ENCODE results near the gene ADARB1. TPM values are rescaled to one million over a fixed set of nuclear protein-coding genes. Genes with fewer than 3 reads are reported as not detected.
"Not testable (repeated sequence)": the region's sequence is repeated elsewhere in the genome, so short reads cannot be mapped to it uniquely, and the experiment has no call there.

Gene ADARB1
- total RNA-seq, 1 donor from 2014 or later = 14.5 TPM

DNA sequence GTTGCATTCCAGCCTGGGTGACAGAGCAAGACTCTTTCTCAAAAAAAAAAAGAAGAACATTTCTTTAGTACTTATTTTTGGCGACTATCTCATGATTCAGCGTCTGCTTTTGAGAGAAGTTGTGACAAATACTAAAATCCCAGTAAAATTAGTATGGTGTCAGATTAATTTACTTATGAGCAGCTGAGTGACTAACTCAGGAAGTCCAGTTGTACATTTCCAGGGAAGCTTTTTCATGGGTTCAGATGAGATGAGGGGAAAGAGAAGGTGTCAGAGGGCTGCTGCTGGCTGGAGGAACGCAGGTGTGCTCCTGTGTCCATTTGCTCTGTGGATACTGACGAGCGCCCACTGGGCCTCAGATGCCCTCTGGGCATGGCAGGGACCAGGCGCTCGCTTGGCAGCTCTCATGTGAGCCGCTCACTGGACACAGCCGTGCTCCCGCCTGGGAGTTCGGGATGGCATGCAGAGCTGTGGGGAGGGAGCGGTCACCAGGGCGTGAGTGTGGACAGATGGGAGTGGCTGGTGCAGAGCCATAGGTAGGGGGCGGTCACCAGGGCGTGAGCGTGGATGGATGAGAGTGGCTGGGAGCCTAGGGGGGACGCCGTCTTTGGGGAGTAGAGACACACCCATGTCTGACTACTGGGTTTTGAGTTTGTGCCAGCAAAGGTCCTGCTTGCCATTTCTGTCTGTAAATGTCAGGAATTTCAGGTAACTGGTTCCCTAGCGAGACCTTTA lies 55.0 kb downstream of the ADARB1 start:
- peaks cover 5% of the 10 kb centered on the region for H3K27me3 Mint-ChIP-seq (ENCODE audit: unreplicated experiment)
- TF ChIP-seq, protein P1, sequence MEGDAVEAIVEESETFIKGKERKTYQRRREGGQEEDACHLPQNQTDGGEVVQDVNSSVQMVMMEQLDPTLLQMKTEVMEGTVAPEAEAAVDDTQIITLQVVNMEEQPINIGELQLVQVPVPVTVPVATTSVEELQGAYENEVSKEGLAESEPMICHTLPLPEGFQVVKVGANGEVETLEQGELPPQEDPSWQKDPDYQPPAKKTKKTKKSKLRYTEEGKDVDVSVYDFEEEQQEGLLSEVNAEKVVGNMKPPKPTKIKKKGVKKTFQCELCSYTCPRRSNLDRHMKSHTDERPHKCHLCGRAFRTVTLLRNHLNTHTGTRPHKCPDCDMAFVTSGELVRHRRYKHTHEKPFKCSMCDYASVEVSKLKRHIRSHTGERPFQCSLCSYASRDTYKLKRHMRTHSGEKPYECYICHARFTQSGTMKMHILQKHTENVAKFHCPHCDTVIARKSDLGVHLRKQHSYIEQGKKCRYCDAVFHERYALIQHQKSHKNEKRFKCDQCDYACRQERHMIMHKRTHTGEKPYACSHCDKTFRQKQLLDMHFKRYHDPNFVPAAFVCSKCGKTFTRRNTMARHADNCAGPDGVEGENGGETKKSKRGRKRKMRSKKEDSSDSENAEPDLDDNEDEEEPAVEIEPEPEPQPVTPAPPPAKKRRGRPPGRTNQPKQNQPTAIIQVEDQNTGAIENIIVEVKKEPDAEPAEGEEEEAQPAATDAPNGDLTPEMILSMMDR (IDR thresholded peaks at IDR 0.05; ENCODE audit: unreplicated experiment) = no peak
- H3K36me3 Mint-ChIP-seq (ENCODE audit: low read depth, unreplicated experiment) = no peaks in the 10 kb centered on the region
- no peaks in the 10 kb centered on the region for H3K9me3 Mint-ChIP-seq (ENCODE audit: unreplicated experiment)
- no peak overlapping the region for H3K27ac Mint-ChIP-seq (ENCODE audit: unreplicated experiment)
- H3K4me1 Mint-ChIP-seq (ENCODE audit: unreplicated experiment) = peaks cover 16% of the 10 kb centered on the region
- no peak overlapping the region for H3K4me3 Mint-ChIP-seq (ENCODE audit: unreplicated experiment)
- no peak for DNase-seq (ENCODE audit: low spot score)

DNA sequence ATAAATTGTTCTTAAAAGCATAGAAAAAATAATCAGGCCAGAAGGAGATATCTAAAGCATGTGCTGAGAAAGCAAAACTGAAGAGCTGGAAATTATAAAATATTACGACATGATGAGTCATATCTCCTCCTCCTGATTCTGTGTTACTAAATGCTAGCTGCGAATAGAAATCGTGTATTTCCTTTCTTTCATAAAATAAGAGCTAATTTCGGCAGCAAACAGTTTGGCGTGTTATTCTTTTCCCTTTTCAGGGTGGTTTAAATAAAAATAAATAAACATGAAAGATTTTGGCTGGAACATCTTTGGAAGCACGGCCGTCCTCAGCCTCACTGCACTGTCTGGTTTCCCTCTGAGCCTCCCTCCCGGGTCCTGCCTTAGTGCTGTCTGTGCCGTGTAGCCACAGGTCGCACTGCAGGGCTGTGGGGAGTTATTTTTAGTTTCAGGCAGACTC lies 56.0 kb downstream of the ADARB1 start:
- H3K27me3 Mint-ChIP-seq (ENCODE audit: unreplicated experiment) = peaks cover 5% of the 10 kb centered on the region

DNA sequence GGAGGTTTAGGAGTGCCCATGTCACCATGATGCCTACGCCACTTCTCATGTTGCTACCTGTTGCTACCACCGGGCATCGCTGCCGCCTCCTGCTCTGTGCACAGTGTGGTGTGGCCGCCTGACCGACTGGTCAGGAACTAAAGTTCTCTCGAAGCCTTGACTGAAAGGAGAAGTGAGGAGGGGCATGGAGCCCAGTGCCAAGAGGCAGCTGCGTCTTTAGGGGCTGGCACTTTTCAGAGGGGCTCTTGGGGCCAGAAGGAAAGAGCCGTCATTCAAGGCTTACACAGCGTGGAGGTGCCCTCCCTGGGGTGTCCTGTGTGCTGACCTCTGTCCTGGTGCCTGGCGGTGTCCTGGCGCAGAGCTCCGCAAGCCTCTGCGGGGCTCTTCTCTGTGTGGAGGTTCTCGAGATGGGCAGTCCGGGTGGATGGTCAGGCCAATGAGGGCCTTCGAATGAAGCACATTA lies 57.2 kb downstream of the ADARB1 start:
- TF ChIP-seq, protein P1 (IDR thresholded peaks at IDR 0.05; ENCODE audit: unreplicated experiment) = no peak
- DNase-seq (ENCODE audit: low spot score) = no peak
- H3K4me1 Mint-ChIP-seq (ENCODE audit: unreplicated experiment) = peaks cover 16% of the 10 kb centered on the region
- no peaks in the 10 kb centered on the region for H3K9me3 Mint-ChIP-seq (ENCODE audit: unreplicated experiment)
- no peak overlapping the region for H3K4me3 Mint-ChIP-seq (ENCODE audit: unreplicated experiment)
- H3K27me3 Mint-ChIP-seq (ENCODE audit: unreplicated experiment) = peaks cover 5% of the 10 kb centered on the region
- H3K27ac Mint-ChIP-seq (ENCODE audit: unreplicated experiment) = no peak overlapping the region
- H3K36me3 Mint-ChIP-seq (ENCODE audit: low read depth, unreplicated experiment) = no peaks in the 10 kb centered on the region

More for the DNA sequence above, 56.0 kb downstream of the ADARB1 start:
- H3K4me3 Mint-ChIP-seq (ENCODE audit: unreplicated experiment) = no peak overlapping the region
- peaks cover 16% of the 10 kb centered on the region for H3K4me1 Mint-ChIP-seq (ENCODE audit: unreplicated experiment)
- no peak overlapping the region for H3K27ac Mint-ChIP-seq (ENCODE audit: unreplicated experiment)
- H3K9me3 Mint-ChIP-seq (ENCODE audit: unreplicated experiment) = no peaks in the 10 kb centered on the region
- DNase-seq (ENCODE audit: low spot score) = no peak
- TF ChIP-seq, protein P1 (IDR thresholded peaks at IDR 0.05; ENCODE audit: unreplicated experiment) = no peak
- H3K36me3 Mint-ChIP-seq (ENCODE audit: low read depth, unreplicated experiment) = no peaks in the 10 kb centered on the region

DNA sequence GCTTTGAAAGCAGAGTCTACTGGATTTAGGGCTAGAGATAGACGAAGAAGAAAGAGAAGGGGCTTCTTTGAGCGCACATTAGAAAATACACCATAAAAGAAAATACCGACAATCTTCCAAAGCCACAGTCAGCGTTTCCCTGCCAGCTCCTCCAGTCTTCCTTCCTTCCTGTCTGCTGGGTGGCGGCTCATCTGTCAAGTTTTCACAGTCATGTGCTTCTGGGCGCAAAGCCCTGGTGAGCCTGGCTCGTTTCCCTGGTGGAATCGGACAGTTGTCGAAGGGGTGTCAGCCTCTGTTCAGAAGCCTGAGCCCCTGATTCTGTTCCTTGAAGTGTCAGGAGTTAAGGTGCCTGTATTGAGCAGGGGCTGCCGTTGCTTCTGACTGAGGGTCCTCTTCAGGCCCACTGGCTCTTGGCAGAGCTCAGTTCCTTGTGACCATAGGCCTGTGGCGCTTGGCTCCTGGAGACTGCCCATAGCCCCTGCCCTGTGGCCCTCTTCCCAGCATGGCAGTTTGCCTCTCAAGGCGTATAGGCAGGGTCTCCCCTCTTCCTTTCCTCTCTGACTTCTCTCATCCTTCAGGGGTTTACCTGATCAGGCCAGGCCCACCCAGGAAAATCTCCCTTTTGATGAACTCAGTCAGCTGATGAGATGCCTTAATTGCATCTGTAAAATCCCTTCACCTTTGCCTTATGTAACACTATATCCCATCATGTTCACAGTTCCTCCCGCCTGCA lies 58.6 kb downstream of the ADARB1 start:
- Mint-ChIP-seq H3K4me3 (ENCODE audit: unreplicated experiment) (no peak overlapping the region), H3K4me1 (ENCODE audit: unreplicated experiment) (peaks cover 16% of the 10 kb centered on the region), H3K9me3 (ENCODE audit: unreplicated experiment) (no peaks in the 10 kb centered on the region), H3K36me3 (ENCODE audit: low read depth, unreplicated experiment) (no peaks in the 10 kb centered on the region), H3K27ac (ENCODE audit: unreplicated experiment) (peak overlapping the region; percentile 72), H3K27me3 (ENCODE audit: unreplicated experiment) (peaks cover 8% of the 10 kb centered on the region)
- TF ChIP-seq, protein P1 (IDR thresholded peaks at IDR 0.05; ENCODE audit: unreplicated experiment) = no peak
- DNase-seq (ENCODE audit: low spot score) = no peak

DNA sequence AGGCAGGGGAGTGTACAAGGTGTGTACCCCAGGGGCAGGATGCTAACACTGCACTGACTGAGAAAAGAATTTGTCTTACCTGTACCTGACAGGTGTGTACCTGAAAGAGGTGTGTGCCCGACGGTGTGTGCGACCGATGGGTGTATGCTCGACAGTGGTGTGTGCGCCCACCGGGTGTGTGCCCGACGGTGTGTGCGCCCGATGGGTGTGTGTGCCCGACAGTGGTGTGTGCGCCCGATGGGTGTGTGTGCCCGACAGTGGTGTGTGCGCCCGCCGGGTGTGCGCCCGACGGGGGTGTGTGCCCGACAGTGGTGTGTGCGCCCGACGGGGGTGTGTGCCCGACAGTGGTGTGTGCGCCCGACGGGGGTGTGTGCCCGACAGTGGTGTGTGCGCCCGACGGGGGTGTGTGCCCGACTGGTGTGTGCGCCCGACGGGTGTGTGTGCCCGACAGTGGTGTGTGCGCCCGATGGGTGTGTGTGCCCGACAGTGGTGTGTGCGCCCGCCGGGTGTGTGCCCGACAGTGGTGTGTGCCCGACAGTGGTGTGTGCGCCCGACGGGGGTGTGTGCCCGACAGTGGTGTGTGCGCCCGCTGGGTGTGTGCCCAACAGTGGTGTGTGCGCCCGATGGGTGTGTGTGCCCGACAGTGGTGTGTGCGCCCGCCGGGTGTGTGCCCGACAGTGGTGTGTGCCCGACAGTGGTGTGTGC lies 59.3 kb downstream of the ADARB1 start:
- not testable (repeated sequence) for H3K27me3 Mint-ChIP-seq (ENCODE audit: unreplicated experiment); H3K4me3 Mint-ChIP-seq (ENCODE audit: unreplicated experiment); H3K36me3 Mint-ChIP-seq (ENCODE audit: low read depth, unreplicated experiment); DNase-seq (ENCODE audit: low spot score); H3K9me3 Mint-ChIP-seq (ENCODE audit: unreplicated experiment); H3K27ac Mint-ChIP-seq (ENCODE audit: unreplicated experiment)
- H3K4me1 Mint-ChIP-seq (ENCODE audit: unreplicated experiment) = peaks cover 16% of the 10 kb centered on the region

Data from endothelial cell (in vitro differentiated cells).